Measurements from ENCODE around the gene TNIP1. TPM values are rescaled to one million over a fixed set of nuclear protein-coding genes. Genes with fewer than 3 reads are reported as not detected.

Gene TNIP1
- polyA plus RNA-seq, 1 of the 3 experiments (the other 2 are of a cell fraction) = 46.2 TPM

DNA sequence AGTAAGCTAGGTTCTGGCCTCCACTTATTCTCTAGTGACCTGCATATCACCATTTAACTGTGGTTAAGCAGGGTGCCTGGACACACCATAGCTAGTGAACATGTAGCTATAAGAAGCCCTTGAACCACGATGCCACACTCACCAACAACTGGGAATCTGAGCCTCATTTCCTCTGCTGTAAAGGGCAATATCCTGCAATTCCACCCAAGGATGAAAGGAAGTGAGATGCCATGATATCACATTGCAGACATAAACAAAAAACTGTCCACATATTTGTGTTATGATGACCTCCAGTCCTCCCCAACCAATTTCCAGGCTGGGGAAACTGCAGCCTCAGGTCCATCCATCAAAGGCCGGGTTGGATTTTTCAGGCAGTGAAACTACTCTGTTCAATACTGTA lies 10.4 kb downstream of the TNIP1 start:
- TF ChIP-seq SIN3A (IDR thresholded peaks at IDR 0.05; ENCODE audit: borderline replicate concordance, low read depth, low read length) = peak; percentile 48; the same call in 1 of the 2 replicates
- peak; percentile 33; the same call in 1 of the 2 replicates for TF ChIP-seq TCF12 (IDR thresholded peaks at IDR 0.05)
- TF ChIP-seq MEF2A (IDR thresholded peaks at IDR 0.05; ENCODE audit: borderline replicate concordance, low read depth) = no peak
- Histone ChIP-seq H4K20me1 (ENCODE audit: insufficient read depth) (peaks cover 18% of the 10 kb centered on the region), H3K9me2 (no peaks in the 10 kb centered on the region), H3K9me3 (no peaks in the 10 kb centered on the region), H3K4me1 (ENCODE audit: control insufficient read depth in 1 of 2, insufficient read depth in 2 of 2, low read depth in 1 of 2, low read length in 1 of 2) (peaks cover 21 to 37% of the 10 kb centered on the region in 2 experiments; a peak in 3 of 4 replicates), H3K4me2 (peak overlapping the region; percentile 18; the same call in 1 of the 2 replicates), H2AFZ (ENCODE audit: low read depth) (no peak overlapping the region), H3K27ac (ENCODE audit: low read depth in 2 of 2, low read length in 1 of 2) (peak overlapping the region; percentile 17 to 31), H3K9ac (no peak overlapping the region), H3K27me3 (ENCODE audit: insufficient read depth) (no peaks in the 10 kb centered on the region), H3K79me2 (ENCODE audit: insufficient read depth) (peaks cover 92% of the 10 kb centered on the region), H3K4me3 (ENCODE audit: low read depth in 2 of 2, low read length in 1 of 2) (no peak overlapping the region), H3K36me3 (replicated peaks in 1 of 2; ENCODE audit: control insufficient read depth in 1 of 2, insufficient read depth in 2 of 2, low read length in 1 of 2) (peaks cover 3 to 4% of the 10 kb centered on the region in 2 experiments), H3F3A (replicated peaks; ENCODE audit: insufficient read depth) (peaks cover 24% of the 10 kb centered on the region)
- ChIA-PET CTCF (interaction anchor here (1.0 to 2.9 kb wide), 5 partner anchors 16 to 56 kb away, joined by 3 to 20 read pairs (median 6); no protein-coding TSS in a partner anchor), POLR2A (interaction anchor here (0.6 kb wide), 1 partner anchor 10 kb away, joined by 3 read pairs; the partner anchor contains the start of gene TNIP1)
- DNase-seq = no peak
- 65% methylated on average over 2 of the region's 2 CpGs for WGBS (ENCODE audit: low lambda C conversion rate)

DNA sequence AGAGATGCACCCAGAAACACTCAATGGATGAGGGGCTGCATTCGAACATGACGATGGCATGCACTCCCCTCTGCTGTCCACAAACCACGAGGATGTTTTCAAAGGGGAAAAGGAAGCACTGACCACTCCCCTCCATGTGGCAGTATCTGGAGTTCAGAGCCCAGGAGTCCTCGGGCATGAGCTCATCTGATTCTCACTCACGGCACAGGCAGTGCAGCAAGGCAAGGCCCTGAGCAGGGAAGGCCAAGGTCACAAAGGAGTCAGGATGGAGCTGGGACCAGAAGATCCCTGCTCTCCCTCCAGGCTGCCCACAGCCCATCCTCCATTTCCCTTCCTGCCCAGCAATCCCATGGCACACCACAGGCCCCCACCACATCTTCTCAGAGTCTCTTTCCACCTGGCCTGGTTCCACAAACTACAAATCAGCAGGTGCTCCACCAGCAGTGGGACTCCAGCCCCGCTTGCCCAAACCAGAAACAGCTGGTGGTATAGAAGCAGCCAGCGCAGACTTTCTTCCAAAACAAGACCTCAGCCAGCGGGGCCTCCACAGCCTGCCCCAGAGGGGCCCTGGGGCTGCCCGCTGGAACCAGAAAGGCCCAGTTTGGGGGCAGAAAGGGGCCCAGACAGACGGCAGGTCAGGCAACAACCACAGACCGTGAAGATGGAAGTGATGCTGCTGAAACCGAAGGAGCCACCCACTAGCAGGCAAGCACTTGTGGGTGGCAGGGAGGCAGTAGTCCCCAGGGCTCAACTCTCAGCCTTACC lies 12.2 kb downstream of the TNIP1 start:
- Histone ChIP-seq H3K4me2 (no peak overlapping the region), H3K9ac (no peak overlapping the region), H3K4me3 (ENCODE audit: low read depth in 2 of 2, low read length in 1 of 2) (no peak overlapping the region), H3K9me2 (no peaks in the 10 kb centered on the region), H2AFZ (ENCODE audit: low read depth) (no peak overlapping the region), H3K4me1 (ENCODE audit: control insufficient read depth in 1 of 2, insufficient read depth in 2 of 2, low read depth in 1 of 2, low read length in 1 of 2) (peaks cover 26 to 37% of the 10 kb centered on the region in 2 experiments; a peak in 3 of 4 replicates), H3K9me3 (no peaks in the 10 kb centered on the region), H3K27ac (ENCODE audit: low read depth in 2 of 2, low read length in 1 of 2) (peak overlapping the region in 1 of 2 experiments; percentile 71; a peak in 1 of 4 replicates), H3K36me3 (replicated peaks in 1 of 2; ENCODE audit: control insufficient read depth in 1 of 2, insufficient read depth in 2 of 2, low read length in 1 of 2) (peaks cover 2 to 3% of the 10 kb centered on the region in 2 experiments), H3F3A (replicated peaks; ENCODE audit: insufficient read depth) (peaks cover 14% of the 10 kb centered on the region), H4K20me1 (ENCODE audit: insufficient read depth) (peaks cover 8% of the 10 kb centered on the region; the same call in 1 of the 2 replicates), H3K79me2 (ENCODE audit: insufficient read depth) (peaks cover 90% of the 10 kb centered on the region), H3K27me3 (ENCODE audit: insufficient read depth) (no peaks in the 10 kb centered on the region)
- ChIA-PET POLR2A (interaction anchor here (0.9 kb wide), 1 partner anchor 12 kb away, joined by 4 read pairs; the partner anchor contains the start of gene TNIP1), CTCF (interaction anchor here (0.8 to 2.2 kb wide), 6 partner anchors 13 to 67 kb away, joined by 4 to 13 read pairs (median 6); no protein-coding TSS in a partner anchor)
- WGBS (ENCODE audit: low lambda C conversion rate) = 91% methylated on average over 10 of the region's 12 CpGs
- no peak for TF ChIP-seq RXRA (IDR thresholded peaks at IDR 0.05; ENCODE audit: borderline replicate concordance, low read depth)
- no peak for TF ChIP-seq FOSL2 (IDR thresholded peaks at IDR 0.05; ENCODE audit: borderline replicate concordance, low read depth)
- TF ChIP-seq GABPA (IDR thresholded peaks at IDR 0.05; ENCODE audit: low read depth) = no peak
- TF ChIP-seq, protein P1, sequence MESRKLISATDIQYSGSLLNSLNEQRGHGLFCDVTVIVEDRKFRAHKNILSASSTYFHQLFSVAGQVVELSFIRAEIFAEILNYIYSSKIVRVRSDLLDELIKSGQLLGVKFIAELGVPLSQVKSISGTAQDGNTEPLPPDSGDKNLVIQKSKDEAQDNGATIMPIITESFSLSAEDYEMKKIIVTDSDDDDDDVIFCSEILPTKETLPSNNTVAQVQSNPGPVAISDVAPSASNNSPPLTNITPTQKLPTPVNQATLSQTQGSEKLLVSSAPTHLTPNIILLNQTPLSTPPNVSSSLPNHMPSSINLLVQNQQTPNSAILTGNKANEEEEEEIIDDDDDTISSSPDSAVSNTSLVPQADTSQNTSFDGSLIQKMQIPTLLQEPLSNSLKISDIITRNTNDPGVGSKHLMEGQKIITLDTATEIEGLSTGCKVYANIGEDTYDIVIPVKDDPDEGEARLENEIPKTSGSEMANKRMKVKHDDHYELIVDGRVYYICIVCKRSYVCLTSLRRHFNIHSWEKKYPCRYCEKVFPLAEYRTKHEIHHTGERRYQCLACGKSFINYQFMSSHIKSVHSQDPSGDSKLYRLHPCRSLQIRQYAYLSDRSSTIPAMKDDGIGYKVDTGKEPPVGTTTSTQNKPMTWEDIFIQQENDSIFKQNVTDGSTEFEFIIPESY (IDR thresholded peaks at IDR 0.05; ENCODE audit: borderline replicate concordance, low read depth) = no peak
- TF ChIP-seq, protein P2, sequence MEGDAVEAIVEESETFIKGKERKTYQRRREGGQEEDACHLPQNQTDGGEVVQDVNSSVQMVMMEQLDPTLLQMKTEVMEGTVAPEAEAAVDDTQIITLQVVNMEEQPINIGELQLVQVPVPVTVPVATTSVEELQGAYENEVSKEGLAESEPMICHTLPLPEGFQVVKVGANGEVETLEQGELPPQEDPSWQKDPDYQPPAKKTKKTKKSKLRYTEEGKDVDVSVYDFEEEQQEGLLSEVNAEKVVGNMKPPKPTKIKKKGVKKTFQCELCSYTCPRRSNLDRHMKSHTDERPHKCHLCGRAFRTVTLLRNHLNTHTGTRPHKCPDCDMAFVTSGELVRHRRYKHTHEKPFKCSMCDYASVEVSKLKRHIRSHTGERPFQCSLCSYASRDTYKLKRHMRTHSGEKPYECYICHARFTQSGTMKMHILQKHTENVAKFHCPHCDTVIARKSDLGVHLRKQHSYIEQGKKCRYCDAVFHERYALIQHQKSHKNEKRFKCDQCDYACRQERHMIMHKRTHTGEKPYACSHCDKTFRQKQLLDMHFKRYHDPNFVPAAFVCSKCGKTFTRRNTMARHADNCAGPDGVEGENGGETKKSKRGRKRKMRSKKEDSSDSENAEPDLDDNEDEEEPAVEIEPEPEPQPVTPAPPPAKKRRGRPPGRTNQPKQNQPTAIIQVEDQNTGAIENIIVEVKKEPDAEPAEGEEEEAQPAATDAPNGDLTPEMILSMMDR (IDR thresholded peaks at IDR 0.05) = no peak
- TF ChIP-seq ELF1 (IDR thresholded peaks at IDR 0.05) = no peak
- TF ChIP-seq, protein P3, sequence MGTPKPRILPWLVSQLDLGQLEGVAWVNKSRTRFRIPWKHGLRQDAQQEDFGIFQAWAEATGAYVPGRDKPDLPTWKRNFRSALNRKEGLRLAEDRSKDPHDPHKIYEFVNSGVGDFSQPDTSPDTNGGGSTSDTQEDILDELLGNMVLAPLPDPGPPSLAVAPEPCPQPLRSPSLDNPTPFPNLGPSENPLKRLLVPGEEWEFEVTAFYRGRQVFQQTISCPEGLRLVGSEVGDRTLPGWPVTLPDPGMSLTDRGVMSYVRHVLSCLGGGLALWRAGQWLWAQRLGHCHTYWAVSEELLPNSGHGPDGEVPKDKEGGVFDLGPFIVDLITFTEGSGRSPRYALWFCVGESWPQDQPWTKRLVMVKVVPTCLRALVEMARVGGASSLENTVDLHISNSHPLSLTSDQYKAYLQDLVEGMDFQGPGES (IDR thresholded peaks at IDR 0.05; ENCODE audit: low read depth, low read length) = no peak
- no peak for TF ChIP-seq YY1 (IDR thresholded peaks at IDR 0.05; ENCODE audit: low read depth)
- no peak for TF ChIP-seq POLR2AphosphoS5 (IDR thresholded peaks at IDR 0.05; ENCODE audit: low read depth, low read length)
- TF ChIP-seq RCOR1 (IDR thresholded peaks at IDR 0.05; ENCODE audit: low read length) = no peak
- TF ChIP-seq, protein P4, sequence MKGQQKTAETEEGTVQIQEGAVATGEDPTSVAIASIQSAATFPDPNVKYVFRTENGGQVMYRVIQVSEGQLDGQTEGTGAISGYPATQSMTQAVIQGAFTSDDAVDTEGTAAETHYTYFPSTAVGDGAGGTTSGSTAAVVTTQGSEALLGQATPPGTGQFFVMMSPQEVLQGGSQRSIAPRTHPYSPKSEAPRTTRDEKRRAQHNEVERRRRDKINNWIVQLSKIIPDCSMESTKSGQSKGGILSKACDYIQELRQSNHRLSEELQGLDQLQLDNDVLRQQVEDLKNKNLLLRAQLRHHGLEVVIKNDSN (IDR thresholded peaks at IDR 0.05; ENCODE audit: borderline replicate concordance, low read depth) = no peak
- TF ChIP-seq SIN3A (IDR thresholded peaks at IDR 0.05; ENCODE audit: borderline replicate concordance, low read depth, low read length) = no peak
- TF ChIP-seq, protein P5, sequence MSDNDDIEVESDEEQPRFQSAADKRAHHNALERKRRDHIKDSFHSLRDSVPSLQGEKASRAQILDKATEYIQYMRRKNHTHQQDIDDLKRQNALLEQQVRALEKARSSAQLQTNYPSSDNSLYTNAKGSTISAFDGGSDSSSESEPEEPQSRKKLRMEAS (IDR thresholded peaks at IDR 0.05; ENCODE audit: low read depth) = no peak
- no peak for DNase-seq

All from SK-N-SH (cell line).